ENCODE results near the gene UNCX. TPM values are rescaled to one million over a fixed set of nuclear protein-coding genes. Genes with fewer than 3 reads are reported as not detected.

The UNCX gene
- polyA plus RNA-seq, 6 donors from 2014 or later, result not detected

DNA sequence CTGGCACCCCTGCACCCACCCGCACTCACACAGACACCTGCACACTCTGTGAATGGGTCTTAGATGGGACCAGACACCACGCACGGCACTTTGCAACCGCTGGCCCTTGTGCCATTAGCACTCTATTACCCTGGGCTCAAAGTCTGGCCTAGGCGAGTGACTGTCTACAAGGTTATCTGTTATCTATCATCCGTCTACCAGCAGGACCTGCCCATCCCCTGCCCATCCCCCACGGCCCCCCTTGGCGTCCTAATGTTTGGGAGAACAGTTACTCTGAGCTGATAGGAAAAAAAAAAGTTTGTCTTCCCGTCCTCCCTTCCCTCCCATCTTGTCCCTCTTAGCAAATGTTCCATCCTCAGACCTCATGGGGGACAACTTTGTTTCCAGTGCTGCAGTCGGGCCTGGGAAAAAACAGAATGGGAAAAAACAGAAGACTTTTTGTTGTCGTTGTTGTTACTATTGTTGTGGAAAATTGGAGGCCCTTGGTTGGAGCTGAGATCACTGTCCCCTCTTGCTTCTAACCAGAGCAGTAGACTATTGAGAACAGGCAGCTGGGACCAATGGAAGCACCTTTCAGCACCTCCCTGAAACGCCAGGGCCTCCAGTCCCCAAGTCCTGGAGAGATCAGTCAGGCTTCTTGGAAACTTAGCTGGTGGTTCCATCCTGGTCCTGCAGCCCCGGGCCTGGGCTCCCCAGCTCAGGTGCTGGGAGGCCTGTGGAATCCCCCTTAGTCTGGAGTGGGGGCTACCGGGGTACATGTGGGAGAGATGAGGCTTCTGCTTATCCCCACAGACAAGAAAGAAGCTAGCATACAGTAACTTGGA, 12.2 kb downstream of the UNCX start:
- Mint-ChIP-seq H3K4me1 (peaks cover 7 to 19% (median 12%) of the 10 kb centered on the region in 3 donors), H3K36me3 (no peaks in the 10 kb centered on the region), H3K4me3 (peak overlapping the region in 4 of 8 donors; percentile 9 to 68 (median 44)), H3K9me3 (peaks cover 0 to 14% (median 3%) of the 10 kb centered on the region in 7 donors), H3K27me3 (peaks cover 43 to 65% (median 62%) of the 10 kb centered on the region in 3 donors), H3K27ac (peak overlapping the region in 4 of 6 donors; percentile 78 to 92 (median 90))
- no peak for ATAC-seq (ENCODE audit: low read depth in 2 of 2)
- no peak for DNase-seq

DNA sequence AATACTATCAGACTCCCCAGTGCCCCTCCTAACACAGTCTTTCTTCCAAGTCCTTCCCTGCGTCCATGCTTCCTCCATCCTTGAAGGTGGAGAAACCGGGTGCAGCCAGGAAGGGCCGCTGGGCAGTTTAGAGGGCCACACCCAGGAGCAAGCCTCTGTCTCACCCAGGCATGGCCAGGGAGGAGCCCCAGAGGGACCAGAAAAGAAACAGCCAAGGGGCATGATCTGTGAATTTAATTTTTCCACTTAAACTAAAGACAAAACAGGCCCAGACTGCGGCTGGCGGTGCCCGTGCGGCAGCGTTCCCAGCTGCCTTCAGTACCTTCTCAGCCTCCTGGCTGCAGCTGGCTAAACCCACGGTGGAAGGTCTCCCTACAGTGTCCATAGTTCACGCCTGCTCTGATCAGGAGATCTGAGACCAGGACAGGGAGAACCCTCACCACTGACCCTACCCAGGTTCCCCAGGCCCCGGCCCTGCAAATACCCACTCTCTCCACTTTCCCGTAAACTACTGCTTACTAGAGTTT, 12.9 kb downstream of the UNCX start:
- peaks cover 0 to 12% (median 3%) of the 10 kb centered on the region in 7 donors for H3K9me3 Mint-ChIP-seq
- peaks cover 47 to 65% (median 62%) of the 10 kb centered on the region in 3 donors for H3K27me3 Mint-ChIP-seq
- peaks cover 10 to 23% (median 12%) of the 10 kb centered on the region in 3 donors for H3K4me1 Mint-ChIP-seq
- DNase-seq (no peak), ATAC-seq (ENCODE audit: low read depth in 2 of 2) (no peak)
- H3K4me3 Mint-ChIP-seq, result peak overlapping the region in 4 of 8 donors; percentile 9 to 78 (median 62)
- peak overlapping the region in 4 of 6 donors; percentile 39 to 92 (median 85) for H3K27ac Mint-ChIP-seq
- no peaks in the 10 kb centered on the region for H3K36me3 Mint-ChIP-seq

DNA sequence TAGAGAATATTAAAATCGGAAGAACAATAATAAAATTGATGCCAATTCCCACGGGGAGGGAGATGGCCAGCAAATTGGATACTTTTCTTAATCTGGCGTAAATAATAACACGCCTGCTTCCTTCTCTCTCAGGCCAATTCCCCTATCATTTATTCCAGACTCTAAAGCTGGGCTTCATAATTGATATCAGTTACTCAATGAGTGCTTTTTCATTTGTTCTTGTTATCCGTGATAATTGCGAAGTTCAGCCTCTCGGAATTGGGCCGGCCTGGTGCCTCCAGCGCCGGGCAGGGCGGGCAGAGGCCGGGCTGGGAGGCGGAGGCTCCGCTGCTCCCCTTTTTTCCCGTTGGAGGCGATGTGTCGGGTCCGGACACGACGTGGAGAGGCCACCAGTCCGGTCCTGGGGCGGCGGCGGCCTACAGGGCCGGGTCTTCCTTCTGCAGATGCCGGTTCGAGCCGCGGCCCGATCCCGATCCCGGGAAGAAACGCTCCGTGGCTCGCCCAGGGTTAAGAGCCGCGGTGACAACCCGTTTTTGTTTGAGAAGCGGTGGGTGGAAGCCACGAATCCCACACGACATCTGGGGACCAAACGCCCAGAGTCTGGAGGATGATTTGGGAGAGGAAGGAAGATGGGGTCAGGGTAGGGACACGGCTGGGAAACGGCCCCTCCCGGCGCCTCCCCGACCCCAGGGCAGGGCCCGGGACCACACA, 13.6 kb downstream of the UNCX start:
- no peak for ATAC-seq (ENCODE audit: low read depth in 2 of 2)
- H3K27ac Mint-ChIP-seq, result peak overlapping the region in 4 of 6 donors; percentile 35 to 92 (median 85)

DNA sequence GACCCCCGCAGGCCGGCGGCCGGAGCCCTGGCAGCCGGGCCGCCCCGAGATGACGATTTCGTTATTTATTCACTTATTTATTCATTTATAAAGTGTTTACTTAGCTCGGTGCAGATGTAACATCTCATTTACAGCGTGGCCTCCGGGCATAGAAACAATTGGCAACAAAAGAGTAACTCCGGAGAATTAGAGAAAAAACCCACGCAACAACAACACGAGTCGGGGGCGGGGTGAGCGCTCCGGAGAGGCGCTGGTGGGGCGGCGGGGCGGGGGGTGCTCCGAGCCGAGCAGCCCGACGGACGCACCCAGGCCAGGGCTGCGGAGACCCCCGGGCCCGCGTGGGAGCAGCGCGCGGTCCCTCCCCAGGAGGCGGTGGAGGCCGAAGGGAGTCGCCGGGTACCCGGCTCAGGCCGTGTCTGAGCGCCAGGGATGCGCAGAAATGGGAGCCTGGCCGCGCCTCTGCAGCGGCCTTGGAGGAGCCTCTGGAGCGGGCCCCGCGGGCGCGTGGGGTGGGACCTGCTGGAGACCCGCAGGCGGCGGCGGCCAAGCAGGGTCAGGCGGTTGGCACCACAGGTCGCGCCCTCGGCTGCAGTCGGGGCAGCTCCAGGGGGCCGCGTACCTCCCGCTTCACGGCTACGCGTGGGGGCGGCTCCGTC, 14.3 kb downstream of the UNCX start:
- Mint-ChIP-seq H3K4me3 (peak overlapping the region in 3 of 8 donors; percentile 12 to 41 (median 33)), H3K4me1 (peaks cover 10 to 23% (median 12%) of the 10 kb centered on the region in 3 donors), H3K36me3 (no peaks in the 10 kb centered on the region), H3K27ac (peak overlapping the region in 2 of 6 donors; percentile 69 to 78), H3K27me3 (peaks cover 53 to 73% (median 68%) of the 10 kb centered on the region in 3 donors), H3K9me3 (peaks cover 0 to 10% (median 3%) of the 10 kb centered on the region in 7 donors)
- ATAC-seq (ENCODE audit: low read depth in 2 of 2), result no peak
- no peak for DNase-seq

More for the DNA sequence above, 13.6 kb downstream of the UNCX start:
- Mint-ChIP-seq H3K9me3 (peaks cover 0 to 10% (median 3%) of the 10 kb centered on the region in 7 donors), H3K4me3 (peak overlapping the region in 6 of 8 donors; percentile 9 to 80 (median 68)), H3K27me3 (peaks cover 51 to 69% (median 65%) of the 10 kb centered on the region in 3 donors), H3K36me3 (no peaks in the 10 kb centered on the region), H3K4me1 (peaks cover 10 to 23% (median 12%) of the 10 kb centered on the region in 3 donors)
- DNase-seq, result no peak

DNA sequence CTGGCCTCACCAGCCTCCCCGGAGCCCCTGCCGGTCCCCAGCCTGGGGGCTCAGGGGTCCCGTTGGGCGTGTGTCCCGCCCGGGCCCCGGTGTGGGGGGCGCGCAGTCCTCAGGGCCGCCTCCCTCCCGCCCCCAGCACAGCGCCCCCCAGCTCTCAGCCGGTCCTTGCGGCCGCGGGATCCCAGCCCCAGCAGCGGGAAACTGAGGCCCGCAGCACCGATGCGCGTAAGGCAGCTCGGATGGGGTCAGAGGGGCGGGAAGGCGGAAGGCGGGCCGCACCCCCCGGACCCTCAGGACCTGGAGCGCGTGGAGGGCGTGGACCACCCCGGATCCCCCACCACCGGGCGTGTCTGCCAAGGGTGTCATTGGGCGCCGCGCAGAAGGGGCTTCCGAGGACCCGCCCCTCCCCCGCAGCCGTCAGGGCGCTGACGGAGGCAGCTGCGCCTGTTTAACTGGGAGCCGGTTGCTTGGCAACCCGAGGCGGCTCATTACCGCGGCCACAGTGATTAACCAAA, 14.9 kb downstream of the UNCX start:
- peaks cover 53 to 73% (median 69%) of the 10 kb centered on the region in 3 donors for H3K27me3 Mint-ChIP-seq
- no peaks in the 10 kb centered on the region for H3K36me3 Mint-ChIP-seq
- H3K9me3 Mint-ChIP-seq, result peaks cover 0 to 10% (median 3%) of the 10 kb centered on the region in 7 donors
- DNase-seq (no peak), ATAC-seq (ENCODE audit: low read depth in 2 of 2) (peak in 1 of 2 donors; percentile 53)
- no peak overlapping the region for H3K27ac Mint-ChIP-seq
- peak overlapping the region in 1 of 8 donors; percentile 28 for H3K4me3 Mint-ChIP-seq
- peaks cover 10 to 23% (median 12%) of the 10 kb centered on the region in 3 donors for H3K4me1 Mint-ChIP-seq

DNA sequence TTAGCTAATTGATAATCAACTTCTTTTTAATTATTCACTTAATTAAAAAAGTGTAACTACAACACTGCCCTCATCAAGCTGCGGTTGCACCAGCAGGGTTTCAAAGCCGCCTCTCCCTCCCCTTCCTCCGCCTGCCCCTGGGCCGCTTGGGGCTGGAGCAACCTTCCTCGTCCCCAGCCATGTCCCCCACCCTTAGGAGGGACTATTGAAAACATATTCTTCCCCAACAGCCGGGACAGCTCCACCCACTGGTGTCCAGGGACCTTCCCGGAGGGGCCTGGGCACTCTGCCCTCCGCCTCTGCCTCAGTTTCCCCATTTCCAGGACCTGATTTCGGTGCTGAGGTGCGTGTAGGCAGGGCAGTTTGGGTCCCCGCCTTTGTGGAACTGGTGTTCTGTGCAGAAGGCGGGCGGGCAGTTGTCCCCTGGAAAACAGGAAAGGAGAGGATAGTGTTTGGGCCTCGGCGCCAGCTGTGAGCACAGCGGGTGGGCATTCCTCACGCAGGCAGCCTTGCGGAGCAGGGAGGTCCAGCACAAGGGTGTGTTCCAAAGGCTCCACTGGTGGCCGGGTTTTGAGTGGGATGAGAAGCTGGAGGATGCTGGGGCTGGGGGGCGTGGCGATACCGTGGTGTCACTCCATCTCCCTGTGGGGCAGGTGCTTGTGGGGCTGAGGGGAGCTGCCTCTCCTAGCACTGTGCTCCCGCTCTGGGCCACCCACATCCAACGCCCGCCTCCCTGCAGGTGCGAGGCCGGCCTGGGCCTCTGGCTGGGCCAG, 15.7 kb downstream of the UNCX start:
- no peak for ATAC-seq (ENCODE audit: low read depth in 2 of 2)
- Mint-ChIP-seq H3K27me3 (peaks cover 53 to 80% (median 76%) of the 10 kb centered on the region in 3 donors), H3K4me3 (peak overlapping the region in 6 of 8 donors; percentile 15 to 66 (median 45)), H3K36me3 (no peaks in the 10 kb centered on the region), H3K4me1 (peaks cover 10 to 23% (median 12%) of the 10 kb centered on the region in 3 donors), H3K27ac (peak overlapping the region in 4 of 6 donors; percentile 79 to 94 (median 85)), H3K9me3 (peaks cover 0 to 7% (median 2%) of the 10 kb centered on the region in 7 donors)
- no peak for DNase-seq

DNA sequence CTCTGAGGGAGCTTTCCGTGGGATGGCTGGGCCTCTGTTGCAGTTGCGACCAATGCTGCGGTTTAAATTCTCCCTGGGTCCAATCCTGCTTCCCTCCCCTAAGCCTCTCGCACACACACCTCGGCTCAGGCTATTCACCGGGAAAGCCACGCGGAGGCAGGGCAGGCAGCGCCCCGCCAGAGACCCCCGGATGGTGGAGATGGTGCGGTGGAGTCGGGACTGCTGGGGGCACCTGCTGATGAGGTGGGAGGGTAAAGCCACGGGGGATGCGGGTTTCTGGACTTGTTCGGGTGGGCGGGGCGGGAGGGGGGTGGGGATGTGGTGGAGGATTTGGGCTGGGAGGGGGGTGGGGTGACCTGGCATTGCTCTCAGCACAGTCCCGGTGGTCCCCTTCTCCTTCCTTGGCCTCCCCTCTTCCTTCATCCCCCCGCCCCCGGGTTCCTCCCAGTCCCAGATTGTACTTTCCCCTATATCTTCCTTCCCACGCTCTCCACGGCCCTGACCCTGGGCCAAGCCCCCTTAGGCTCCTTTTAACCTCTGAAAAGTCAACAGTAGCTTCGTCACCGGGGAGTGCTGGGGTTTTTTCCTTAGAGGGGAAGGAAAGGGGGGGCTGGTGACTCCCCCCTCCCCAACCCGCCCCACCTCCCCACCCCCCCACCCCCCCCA, 16.4 kb downstream of the UNCX start:
- DNase-seq (no peak), ATAC-seq (ENCODE audit: low read depth in 2 of 2) (no peak)
- Mint-ChIP-seq H3K4me3 (no peak overlapping the region), H3K9me3 (peaks cover 0 to 5% (median 2%) of the 10 kb centered on the region in 7 donors), H3K27me3 (peaks cover 50 to 83% (median 77%) of the 10 kb centered on the region in 3 donors), H3K27ac (no peak overlapping the region), H3K4me1 (peaks cover 10 to 23% (median 12%) of the 10 kb centered on the region in 3 donors), H3K36me3 (no peaks in the 10 kb centered on the region)

DNA sequence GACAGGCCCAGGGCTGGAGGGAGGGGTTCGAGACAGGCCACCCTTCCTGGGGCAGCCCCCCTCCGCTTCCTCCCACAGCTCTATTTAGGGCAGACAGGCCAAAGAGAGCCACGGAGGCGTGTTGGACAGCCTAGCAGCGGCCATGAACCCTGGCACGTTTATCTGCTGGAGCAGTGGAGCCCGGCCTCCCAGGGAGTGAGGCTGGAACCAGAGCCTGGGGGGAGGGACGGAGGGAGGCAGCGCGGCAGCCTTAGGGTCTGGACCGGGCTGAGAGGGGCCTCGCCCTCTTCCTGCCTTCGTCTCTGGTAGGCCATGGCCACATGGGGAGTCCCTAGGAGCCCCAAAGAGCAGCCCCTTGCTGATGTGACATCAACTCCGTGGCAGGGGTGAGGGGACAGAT, 17.1 kb downstream of the UNCX start:
- Mint-ChIP-seq H3K9me3 (peaks cover 0 to 5% (median 0%) of the 10 kb centered on the region in 7 donors), H3K36me3 (no peaks in the 10 kb centered on the region), H3K27me3 (peaks cover 43 to 81% (median 80%) of the 10 kb centered on the region in 3 donors), H3K4me3 (peak overlapping the region in 1 of 8 donors; percentile 17), H3K4me1 (peaks cover 10 to 23% (median 12%) of the 10 kb centered on the region in 3 donors), H3K27ac (peak overlapping the region in 1 of 6 donors; percentile 40)
- DNase-seq (no peak), ATAC-seq (ENCODE audit: low read depth in 2 of 2) (no peak)

DNA sequence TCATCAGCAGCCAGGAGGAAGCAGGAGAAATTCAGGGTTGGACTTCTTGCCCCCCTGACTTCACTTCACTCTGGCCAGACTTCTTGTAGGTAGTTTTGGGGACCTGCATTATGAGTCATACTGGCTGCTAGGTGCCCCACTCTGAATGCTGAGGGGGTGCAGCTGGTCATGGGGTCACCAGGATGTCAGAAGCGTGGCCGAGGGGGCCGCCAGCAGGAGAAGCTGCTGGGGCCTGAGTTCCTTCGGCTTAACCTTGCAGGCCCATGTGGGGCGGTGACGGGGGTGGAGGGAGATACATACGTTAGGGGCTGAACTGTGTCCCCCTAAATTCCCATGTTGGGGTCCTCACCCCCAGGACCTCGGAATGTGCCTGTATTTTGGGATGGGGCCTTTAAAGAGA, 18.2 kb downstream of the UNCX start:
- peaks cover 0 to 2% (median 0%) of the 10 kb centered on the region in 7 donors for H3K9me3 Mint-ChIP-seq
- no peak for ATAC-seq (ENCODE audit: low read depth in 2 of 2)
- no peak overlapping the region for H3K27ac Mint-ChIP-seq
- peaks cover 35 to 79% (median 74%) of the 10 kb centered on the region in 3 donors for H3K27me3 Mint-ChIP-seq
- peaks cover 10 to 21% (median 12%) of the 10 kb centered on the region in 3 donors for H3K4me1 Mint-ChIP-seq
- no peaks in the 10 kb centered on the region for H3K36me3 Mint-ChIP-seq
- no peak for DNase-seq
- no peak overlapping the region for H3K4me3 Mint-ChIP-seq

DNA sequence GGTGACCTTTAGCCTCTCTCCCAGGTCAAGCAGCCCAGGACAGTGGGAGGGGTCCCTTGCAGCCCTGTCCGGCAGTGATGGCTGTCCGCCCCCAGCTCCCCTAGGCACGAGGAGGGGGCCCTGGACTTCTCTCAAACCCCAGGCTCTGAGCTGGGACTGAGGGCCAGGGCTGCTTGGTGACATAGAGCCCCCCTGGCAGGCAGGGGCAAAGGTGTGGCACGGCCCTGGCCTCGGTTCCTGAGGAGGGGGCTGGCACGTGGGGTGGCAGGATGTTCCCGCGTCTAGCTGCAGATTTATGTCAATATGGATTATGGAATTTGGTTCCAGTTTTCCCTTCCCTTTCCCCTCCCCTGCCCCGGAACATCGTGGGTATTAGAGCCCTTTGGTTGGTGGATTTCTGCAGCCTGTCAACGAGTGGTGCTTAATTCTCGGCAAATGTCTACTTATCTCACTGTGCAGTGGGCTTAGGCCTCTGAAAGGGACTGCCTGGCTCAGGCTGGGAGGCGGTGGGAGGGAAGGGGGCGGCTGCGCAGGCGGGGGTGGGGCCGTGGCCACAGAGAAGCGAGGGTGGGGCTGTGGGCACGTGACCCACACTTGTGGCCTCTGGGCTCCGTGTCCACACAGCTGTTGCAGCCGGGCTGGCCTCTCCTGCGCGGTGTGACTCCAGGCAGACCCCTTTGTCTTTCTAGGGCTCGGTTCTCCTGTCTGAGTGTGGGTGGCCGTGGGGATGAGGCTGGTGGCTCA, 19.3 kb downstream of the UNCX start:
- peaks cover 30 to 80% (median 75%) of the 10 kb centered on the region in 3 donors for H3K27me3 Mint-ChIP-seq

DNA sequence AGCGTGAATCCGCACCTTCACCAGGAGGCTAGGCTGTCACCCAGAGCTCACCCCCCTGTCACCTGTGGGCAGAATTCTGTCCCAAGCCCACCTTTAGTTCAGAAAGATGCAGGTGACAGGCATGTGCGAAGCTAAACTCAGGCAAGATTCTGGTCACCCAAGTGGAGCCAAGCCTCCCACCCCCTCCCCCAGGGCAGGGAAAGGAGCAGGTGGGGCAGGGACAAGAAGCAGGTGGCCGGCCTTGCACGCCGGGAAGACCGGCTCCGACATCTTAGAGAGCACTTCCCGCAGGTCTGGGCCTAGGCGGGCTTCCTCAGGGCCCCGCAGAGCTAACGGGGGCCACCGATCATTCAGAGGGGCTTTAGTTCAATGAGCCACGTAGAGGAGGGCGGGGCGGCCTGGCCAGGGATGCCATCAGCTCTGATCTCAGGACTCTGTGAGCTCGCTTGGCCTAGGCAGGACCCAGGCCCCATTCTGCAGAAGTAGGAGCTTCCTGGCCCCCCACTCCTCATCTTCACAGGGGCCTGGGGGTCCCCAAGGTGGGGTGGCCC, 19.9 kb downstream of the UNCX start:
- no peaks in the 10 kb centered on the region for H3K36me3 Mint-ChIP-seq

More for the DNA sequence above, 19.3 kb downstream of the UNCX start:
- Mint-ChIP-seq H3K4me1 (peaks cover 10 to 13% (median 11%) of the 10 kb centered on the region in 3 donors), H3K36me3 (no peaks in the 10 kb centered on the region), H3K4me3 (no peak overlapping the region), H3K27ac (no peak overlapping the region), H3K9me3 (no peaks in the 10 kb centered on the region)
- DNase-seq, result no peak
- no peak for ATAC-seq (ENCODE audit: low read depth in 2 of 2)

More for the DNA sequence above, 19.9 kb downstream of the UNCX start:
- Mint-ChIP-seq H3K9me3 (no peaks in the 10 kb centered on the region), H3K4me1 (peaks cover 10 to 13% (median 11%) of the 10 kb centered on the region in 3 donors), H3K27me3 (peaks cover 31 to 83% (median 76%) of the 10 kb centered on the region in 3 donors), H3K4me3 (no peak overlapping the region), H3K27ac (no peak overlapping the region)
- DNase-seq (no peak), ATAC-seq (ENCODE audit: low read depth in 2 of 2) (no peak)

Measured in naive B cell (primary cell).